Measurements from ENCODE around the gene CLCN7.

- TF ChIP-seq CTCF (IDR thresholded peaks at IDR 0.05) (no peak), EZH2 (IDR thresholded peaks at IDR 0.05) (no peak), EZH2phosphoT487 (IDR thresholded peaks at IDR 0.05) (no peak)
Measured at GRCh38 chr16:1457489-1458245, 17.2 kb downstream of the CLCN7 start.

All from neural progenitor cell (in vitro differentiated cells).